Right atrium auricular region (tissue), 2 donors: Measurements from ENCODE around the gene EIPR1. TPM values are rescaled to one million over a fixed set of nuclear protein-coding genes. Genes with fewer than 3 reads are reported as not detected.

Source experiments
- DNase-seq: peaks from one replicate; pipeline ENCODE4 v3.0.0-alpha.2; 2019; ENCODE audit warnings: low spot score
- H3K27ac ChIP-seq, 2 donors: fragments of 200-600 bp; sonication (generic); 1 replicate in 1 of 2; 2 replicates in 1 of 2; pipeline ENCODE4 v1.5.1; 2016 to 2019
- H3K27me3 ChIP-seq, 2 donors: fragments of 200-600 bp; sonication (generic); one replicate each; pipeline versions ENCODE4 v1.5.1 to v1.6.0; 2017 to 2019
- H3K36me3 ChIP-seq: fragments of 200-600 bp; sonication (generic); one replicate; pipeline ENCODE4 v1.5.1; 2016
- H3K4me1 ChIP-seq, 2 donors: fragments of 200-600 bp; sonication (generic); one replicate each; pipeline versions ENCODE4 v1.5.1 to v1.6.0; 2017 to 2019
- H3K4me3 ChIP-seq, 2 donors: fragments of 200-600 bp; sonication (generic); 1 replicate in 1 of 2; 2 replicates in 1 of 2; pipeline ENCODE4 v1.5.1; 2017 to 2019; ENCODE audit warnings: mild to moderate bottlenecking in 1 of 2, moderate library complexity in 1 of 2
- H3K9me3 ChIP-seq, 2 donors: fragments of 200-600 bp; sonication (generic); one replicate each; pipeline ENCODE4 v1.5.1; 2019
- CTCF ChIP-seq, 2 donors: fragments of 200-600 bp; sonication (generic); IDR thresholded peaks; one replicate each; pipeline ENCODE4 v1.5.1; 2019; ENCODE audit warnings: antibody characterized with exemption in 2 of 2
- total RNA-seq, 2 donors: library from RNA; depleted of rRNA; stranded (reverse); fragments of >200 nt; gene quantifications; one replicate each; pipeline ENCODE4 v1.1.0, GENCODE V29; 2016

EIPR1 gene
- total RNA-seq, 2 donors from 2014 or later: 13.2 to 13.6 TPM

GRCh38 chr2:3399829-3400228, 22.2 kb upstream of the EIPR1 start:
- H3K27me3 ChIP-seq: no peaks in the 10 kb centered on the region
- peaks cover 9 to 20% of the 10 kb centered on the region in 2 donors for H3K9me3 ChIP-seq
- TF ChIP-seq CTCF (IDR thresholded peaks at IDR 0.05): no peak
- DNase-seq: no peak
- H3K36me3 ChIP-seq: peaks cover 12% of the 10 kb centered on the region
- H3K27ac ChIP-seq: peak overlapping the region; percentile 26 to 49
- peaks cover 0 to 21% of the 10 kb centered on the region in 2 donors for H3K4me1 ChIP-seq
- H3K4me3 ChIP-seq: no peak overlapping the region

GRCh38 chr2:3399381-3399780, 21.8 kb upstream of the EIPR1 start:
- H3K27me3 ChIP-seq: no peaks in the 10 kb centered on the region
- H3K27ac ChIP-seq: peak overlapping the region; percentile 26 to 49
- H3K4me3 ChIP-seq: no peak overlapping the region
- peaks cover 0 to 21% of the 10 kb centered on the region in 2 donors for H3K4me1 ChIP-seq
- no peak for DNase-seq
- H3K9me3 ChIP-seq: peaks cover 9 to 20% of the 10 kb centered on the region in 2 donors
- peaks cover 12% of the 10 kb centered on the region for H3K36me3 ChIP-seq
- TF ChIP-seq CTCF (IDR thresholded peaks at IDR 0.05): no peak

GRCh38 chr2:3398857-3399256, 21.2 kb upstream of the EIPR1 start:
- H3K4me1 ChIP-seq: peaks cover 0 to 21% of the 10 kb centered on the region in 2 donors
- no peak overlapping the region for H3K27ac ChIP-seq
- no peak for TF ChIP-seq CTCF (IDR thresholded peaks at IDR 0.05)
- peaks cover 17% of the 10 kb centered on the region for H3K36me3 ChIP-seq
- no peak for DNase-seq
- H3K4me3 ChIP-seq: no peak overlapping the region
- peaks cover 9 to 20% of the 10 kb centered on the region in 2 donors for H3K9me3 ChIP-seq
- no peaks in the 10 kb centered on the region for H3K27me3 ChIP-seq

GRCh38 chr2:3396920-3397559, 19.4 kb upstream of the EIPR1 start:
- Histone ChIP-seq H3K27ac (no peak overlapping the region), H3K4me3 (no peak overlapping the region), H3K9me3 (peaks cover 9 to 20% of the 10 kb centered on the region in 2 donors), H3K36me3 (peaks cover 21% of the 10 kb centered on the region), H3K4me1 (peaks cover 0 to 21% of the 10 kb centered on the region in 2 donors), H3K27me3 (no peaks in the 10 kb centered on the region)
- DNase-seq: no peak
- no peak for TF ChIP-seq CTCF (IDR thresholded peaks at IDR 0.05)

GRCh38 chr2:3392216-3392615, 14.6 kb upstream of the EIPR1 start:
- TF ChIP-seq CTCF (IDR thresholded peaks at IDR 0.05): no peak
- no peak for DNase-seq

GRCh38 chr2:3390041-3390440, 12.4 kb upstream of the EIPR1 start:
- Histone ChIP-seq H3K9me3 (no peaks in the 10 kb centered on the region), H3K4me1 (no peaks in the 10 kb centered on the region), H3K27ac (no peak overlapping the region), H3K36me3 (peaks cover 58% of the 10 kb centered on the region), H3K27me3 (no peaks in the 10 kb centered on the region), H3K4me3 (no peak overlapping the region)
- no peak for TF ChIP-seq CTCF (IDR thresholded peaks at IDR 0.05)
- DNase-seq: no peak

More at GRCh38 chr2:3392216-3392615, 14.6 kb upstream of the EIPR1 start:
- no peak overlapping the region for H3K4me3 ChIP-seq
- no peaks in the 10 kb centered on the region for H3K4me1 ChIP-seq
- H3K27me3 ChIP-seq: no peaks in the 10 kb centered on the region
- H3K36me3 ChIP-seq: peaks cover 58% of the 10 kb centered on the region
- H3K9me3 ChIP-seq: peaks cover 9 to 16% of the 10 kb centered on the region in 2 donors
- H3K27ac ChIP-seq: no peak overlapping the region
